ENCODE measurements around the gene SIPA1.

Gene SIPA1

GRCh38 chr11:65618763-65619162, 19.1 kb upstream of the SIPA1 start:
- H3K36me3 ChIP-seq (ENCODE audit: control insufficient read depth in 1 of 2, insufficient read depth in 2 of 2, low read length in 2 of 2): peaks cover 13 to 60% of the 10 kb centered on the region in 2 donors
- H3K27ac ChIP-seq (ENCODE audit: low read length): no peak overlapping the region
- peaks cover 6 to 18% of the 10 kb centered on the region in 2 donors for H3K4me1 ChIP-seq (ENCODE audit: control insufficient read depth in 1 of 2, insufficient read depth in 2 of 2, low read length in 2 of 2)
- H3K4me3 ChIP-seq (ENCODE audit: low read depth in 1 of 2, low read length in 2 of 2): no peak overlapping the region
- H3K9me3 ChIP-seq (ENCODE audit: control insufficient read depth in 1 of 2, low read length in 2 of 2): no peaks in the 10 kb centered on the region
- H3K27me3 ChIP-seq (ENCODE audit: low read depth, low read length): no peaks in the 10 kb centered on the region

GRCh38 chr11:65619281-65619928, 18.5 kb upstream of the SIPA1 start:
- no peak overlapping the region for H3K27ac ChIP-seq (ENCODE audit: low read length)
- H3K36me3 ChIP-seq (ENCODE audit: control insufficient read depth in 1 of 2, insufficient read depth in 2 of 2, low read length in 2 of 2): peaks cover 14 to 67% of the 10 kb centered on the region in 2 donors

DNA sequence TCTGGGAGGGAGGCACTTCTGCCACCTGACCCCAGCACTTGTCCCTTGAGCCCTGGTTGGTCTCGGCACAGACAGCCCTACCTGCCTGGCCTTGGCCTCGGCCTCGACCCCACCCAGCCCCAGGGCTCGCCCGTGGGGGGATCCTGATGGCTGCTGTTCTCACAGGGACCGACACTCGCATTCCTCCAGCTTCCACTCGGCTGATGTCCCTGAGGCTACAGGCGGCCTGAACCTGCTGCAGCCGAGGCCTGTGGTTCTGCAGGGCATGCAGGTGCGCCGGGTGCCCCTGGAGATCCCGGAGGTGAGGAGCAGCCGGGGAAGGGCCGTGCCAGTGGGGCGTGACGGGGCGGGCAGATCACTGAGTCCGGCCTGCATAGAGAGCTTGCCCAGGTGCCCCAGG, 17.2 kb upstream of the SIPA1 start:
- Histone ChIP-seq H3K27ac (ENCODE audit: low read length) (no peak overlapping the region), H3K4me3 (ENCODE audit: low read depth in 1 of 2, low read length in 2 of 2) (no peak overlapping the region), H3K4me1 (ENCODE audit: control insufficient read depth in 1 of 2, insufficient read depth in 2 of 2, low read length in 2 of 2) (peaks cover 6 to 18% of the 10 kb centered on the region in 2 donors), H3K36me3 (ENCODE audit: control insufficient read depth in 1 of 2, insufficient read depth in 2 of 2, low read length in 2 of 2) (peaks cover 15 to 77% of the 10 kb centered on the region in 2 donors), H3K9me3 (ENCODE audit: control insufficient read depth in 1 of 2, low read length in 2 of 2) (no peaks in the 10 kb centered on the region), H3K27me3 (ENCODE audit: low read depth, low read length) (no peaks in the 10 kb centered on the region)

More at GRCh38 chr11:65619281-65619928, 18.5 kb upstream of the SIPA1 start:
- no peak overlapping the region for H3K4me3 ChIP-seq (ENCODE audit: low read depth in 1 of 2, low read length in 2 of 2)
- H3K4me1 ChIP-seq (ENCODE audit: control insufficient read depth in 1 of 2, insufficient read depth in 2 of 2, low read length in 2 of 2): peaks cover 6 to 18% of the 10 kb centered on the region in 2 donors
- H3K27me3 ChIP-seq (ENCODE audit: low read depth, low read length): no peaks in the 10 kb centered on the region
- no peaks in the 10 kb centered on the region for H3K9me3 ChIP-seq (ENCODE audit: control insufficient read depth in 1 of 2, low read length in 2 of 2)

DNA sequence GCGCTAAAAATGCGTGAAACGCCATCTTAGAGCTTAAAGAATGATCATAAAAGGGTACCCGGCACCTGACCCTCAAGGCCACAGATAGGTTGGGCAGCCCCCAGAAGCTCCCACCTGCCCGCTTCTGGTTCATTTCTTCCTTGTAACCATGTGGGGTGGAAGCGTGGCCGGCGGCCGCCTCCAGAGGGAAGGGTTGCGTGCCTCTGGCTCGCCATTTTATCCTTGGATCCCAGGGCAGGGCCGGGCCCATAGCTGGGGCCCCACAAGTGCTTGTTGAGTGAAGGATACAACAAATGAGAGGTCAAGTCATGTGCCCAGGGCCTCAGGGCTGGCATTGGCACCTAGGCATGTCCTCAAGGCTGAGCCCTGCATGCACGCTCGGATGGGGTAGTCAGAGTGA, 16.4 kb upstream of the SIPA1 start:
- Histone ChIP-seq H3K9me3 (ENCODE audit: control insufficient read depth in 1 of 2, low read length in 2 of 2) (no peaks in the 10 kb centered on the region), H3K27me3 (ENCODE audit: low read depth, low read length) (no peaks in the 10 kb centered on the region), H3K4me3 (ENCODE audit: low read depth in 1 of 2, low read length in 2 of 2) (no peak overlapping the region), H3K27ac (ENCODE audit: low read length) (no peak overlapping the region), H3K4me1 (ENCODE audit: control insufficient read depth in 1 of 2, insufficient read depth in 2 of 2, low read length in 2 of 2) (peaks cover 6 to 19% of the 10 kb centered on the region in 2 donors), H3K36me3 (ENCODE audit: control insufficient read depth in 1 of 2, insufficient read depth in 2 of 2, low read length in 2 of 2) (peaks cover 23 to 84% of the 10 kb centered on the region in 2 donors)

DNA sequence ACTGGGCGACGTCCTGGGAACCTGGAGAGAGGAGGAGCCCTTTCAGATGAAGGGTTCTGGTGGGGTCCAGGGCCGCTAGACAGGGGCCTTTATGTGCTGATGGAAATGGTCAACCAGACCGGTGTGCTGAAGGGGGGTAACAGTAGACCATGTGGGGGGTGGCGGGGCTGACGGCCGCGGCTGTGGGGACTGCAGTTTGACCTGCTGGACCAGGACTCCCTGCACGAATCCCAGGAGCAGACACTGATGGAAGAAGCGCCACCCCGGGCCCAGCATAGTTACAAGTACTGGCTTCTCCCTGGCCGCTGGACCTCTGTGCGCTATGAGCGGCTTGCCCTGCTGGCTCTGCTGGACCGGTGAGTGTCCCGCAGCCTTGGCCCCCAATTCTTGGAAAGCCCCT, 15.9 kb upstream of the SIPA1 start:
- Histone ChIP-seq H3K27me3 (ENCODE audit: low read depth, low read length) (no peaks in the 10 kb centered on the region), H3K4me3 (ENCODE audit: low read depth in 1 of 2, low read length in 2 of 2) (no peak overlapping the region), H3K9me3 (ENCODE audit: control insufficient read depth in 1 of 2, low read length in 2 of 2) (no peaks in the 10 kb centered on the region), H3K36me3 (ENCODE audit: control insufficient read depth in 1 of 2, insufficient read depth in 2 of 2, low read length in 2 of 2) (peaks cover 29 to 89% of the 10 kb centered on the region in 2 donors), H3K27ac (ENCODE audit: low read length) (no peak overlapping the region), H3K4me1 (ENCODE audit: control insufficient read depth in 1 of 2, insufficient read depth in 2 of 2, low read length in 2 of 2) (peaks cover 3 to 13% of the 10 kb centered on the region in 2 donors)

GRCh38 chr11:65623177-65623576, 14.7 kb upstream of the SIPA1 start:
- H3K4me3 ChIP-seq (ENCODE audit: low read depth in 1 of 2, low read length in 2 of 2): no peak overlapping the region
- no peaks in the 10 kb centered on the region for H3K27me3 ChIP-seq (ENCODE audit: low read depth, low read length)
- H3K27ac ChIP-seq (ENCODE audit: low read length): no peak overlapping the region
- H3K4me1 ChIP-seq (ENCODE audit: control insufficient read depth in 1 of 2, insufficient read depth in 2 of 2, low read length in 2 of 2): peaks cover 0 to 9% of the 10 kb centered on the region in 2 donors
- peaks cover 35 to 90% of the 10 kb centered on the region in 2 donors for H3K36me3 ChIP-seq (ENCODE audit: control insufficient read depth in 1 of 2, insufficient read depth in 2 of 2, low read length in 2 of 2)
- no peaks in the 10 kb centered on the region for H3K9me3 ChIP-seq (ENCODE audit: control insufficient read depth in 1 of 2, low read length in 2 of 2)

DNA sequence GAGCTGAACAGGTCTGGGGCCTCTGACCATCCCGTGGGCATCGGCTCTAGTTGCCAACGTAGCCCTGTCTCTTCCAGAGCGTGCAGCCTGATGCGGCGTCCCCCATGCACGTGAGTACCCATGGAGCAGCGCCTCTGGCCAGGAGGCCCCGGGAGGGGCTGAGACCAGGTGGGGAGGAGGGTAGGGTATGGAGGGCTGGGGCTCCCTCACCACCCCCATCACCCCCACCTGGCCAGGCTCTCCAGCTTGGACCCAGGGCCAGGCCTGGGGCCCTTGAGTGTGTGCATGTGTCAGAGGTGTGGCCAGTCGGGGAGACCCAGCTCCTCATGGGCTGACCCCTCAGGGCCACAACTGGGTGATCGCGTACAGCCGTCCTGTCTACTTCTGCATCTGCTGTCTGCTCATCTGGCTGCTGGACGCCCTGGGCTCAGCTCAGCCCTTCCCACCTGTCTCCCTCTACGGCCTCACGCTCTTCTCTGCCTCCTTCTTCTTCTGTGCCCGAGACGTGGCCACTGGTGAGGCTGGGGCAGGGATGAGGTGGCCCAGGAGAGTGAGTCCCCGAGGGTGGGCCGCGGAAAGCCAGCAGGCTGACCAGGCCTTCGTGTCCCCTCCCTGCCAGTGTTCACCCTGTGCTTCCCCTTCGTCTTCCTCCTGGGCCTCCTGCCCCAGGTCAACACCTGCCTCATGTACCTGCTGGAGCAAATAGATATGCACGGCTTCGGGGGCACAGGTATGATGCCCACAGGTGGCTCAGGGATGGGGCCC, 13.9 kb upstream of the SIPA1 start:
- peaks cover 0 to 3% of the 10 kb centered on the region in 2 donors for H3K4me1 ChIP-seq (ENCODE audit: control insufficient read depth in 1 of 2, insufficient read depth in 2 of 2, low read length in 2 of 2)
- no peak overlapping the region for H3K27ac ChIP-seq (ENCODE audit: low read length)
- peaks cover 39 to 90% of the 10 kb centered on the region in 2 donors for H3K36me3 ChIP-seq (ENCODE audit: control insufficient read depth in 1 of 2, insufficient read depth in 2 of 2, low read length in 2 of 2)
- H3K9me3 ChIP-seq (ENCODE audit: control insufficient read depth in 1 of 2, low read length in 2 of 2): no peaks in the 10 kb centered on the region
- H3K27me3 ChIP-seq (ENCODE audit: low read depth, low read length): no peaks in the 10 kb centered on the region
- no peak overlapping the region for H3K4me3 ChIP-seq (ENCODE audit: low read depth in 1 of 2, low read length in 2 of 2)

- H3K9me3 ChIP-seq (ENCODE audit: control insufficient read depth in 1 of 2, low read length in 2 of 2): no peaks in the 10 kb centered on the region
- H3K36me3 ChIP-seq (ENCODE audit: control insufficient read depth in 1 of 2, insufficient read depth in 2 of 2, low read length in 2 of 2): peaks cover 48 to 90% of the 10 kb centered on the region in 2 donors
- no peak overlapping the region for H3K27ac ChIP-seq (ENCODE audit: low read length)
- no peaks in the 10 kb centered on the region for H3K27me3 ChIP-seq (ENCODE audit: low read depth, low read length)
- H3K4me1 ChIP-seq (ENCODE audit: control insufficient read depth in 1 of 2, insufficient read depth in 2 of 2, low read length in 2 of 2): peaks cover 0 to 3% of the 10 kb centered on the region in 2 donors
- no peak overlapping the region for H3K4me3 ChIP-seq (ENCODE audit: low read depth in 1 of 2, low read length in 2 of 2)
These were observed 12.8 kb upstream of the SIPA1 start for GRCh38 chr11:65624931-65625627.

- H3K4me1 ChIP-seq (ENCODE audit: control insufficient read depth in 1 of 2, insufficient read depth in 2 of 2, low read length in 2 of 2): peaks cover 0 to 3% of the 10 kb centered on the region in 2 donors
- no peak overlapping the region for H3K4me3 ChIP-seq (ENCODE audit: low read depth in 1 of 2, low read length in 2 of 2)
- H3K27ac ChIP-seq (ENCODE audit: low read length): no peak overlapping the region
- no peaks in the 10 kb centered on the region for H3K27me3 ChIP-seq (ENCODE audit: low read depth, low read length)
- peaks cover 55 to 90% of the 10 kb centered on the region in 2 donors for H3K36me3 ChIP-seq (ENCODE audit: control insufficient read depth in 1 of 2, insufficient read depth in 2 of 2, low read length in 2 of 2)
- H3K9me3 ChIP-seq (ENCODE audit: control insufficient read depth in 1 of 2, low read length in 2 of 2): no peaks in the 10 kb centered on the region
These were observed 12.1 kb upstream of the SIPA1 start for GRCh38 chr11:65625628-65626342.

- Histone ChIP-seq H3K9me3 (ENCODE audit: control insufficient read depth in 1 of 2, low read length in 2 of 2) (no peaks in the 10 kb centered on the region), H3K4me1 (ENCODE audit: control insufficient read depth in 1 of 2, insufficient read depth in 2 of 2, low read length in 2 of 2) (peaks cover 0 to 3% of the 10 kb centered on the region in 2 donors), H3K4me3 (ENCODE audit: low read depth in 1 of 2, low read length in 2 of 2) (no peak overlapping the region), H3K27me3 (ENCODE audit: low read depth, low read length) (no peaks in the 10 kb centered on the region), H3K36me3 (ENCODE audit: control insufficient read depth in 1 of 2, insufficient read depth in 2 of 2, low read length in 2 of 2) (peaks cover 64 to 91% of the 10 kb centered on the region in 2 donors), H3K27ac (ENCODE audit: low read length) (no peak overlapping the region)
These were observed 10.7 kb upstream of the SIPA1 start for GRCh38 chr11:65627202-65627601.

DNA sequence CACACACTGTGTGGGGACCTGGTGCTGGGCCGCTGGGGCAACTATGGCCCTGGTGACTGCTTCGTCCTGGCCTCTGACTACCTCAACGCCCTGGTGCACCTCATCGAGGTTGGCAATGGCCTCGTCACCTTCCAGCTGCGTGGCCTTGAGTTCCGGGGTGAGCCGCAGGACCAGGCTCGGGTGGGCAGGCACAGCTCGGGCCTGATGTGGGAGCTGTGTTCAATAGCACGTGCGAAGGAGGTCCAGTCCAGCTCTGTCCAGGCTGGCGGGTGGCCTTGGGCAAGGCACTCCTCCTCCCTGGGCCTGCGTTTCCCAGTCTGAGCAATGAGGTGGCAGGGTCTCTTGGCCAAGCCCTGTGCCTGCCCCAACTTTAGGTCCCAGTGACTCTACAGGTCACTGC, 8.3 kb upstream of the SIPA1 start:
- Histone ChIP-seq H3K4me1 (ENCODE audit: control insufficient read depth in 1 of 2, insufficient read depth in 2 of 2, low read length in 2 of 2) (peaks cover 0 to 3% of the 10 kb centered on the region in 2 donors), H3K36me3 (ENCODE audit: control insufficient read depth in 1 of 2, insufficient read depth in 2 of 2, low read length in 2 of 2) (peaks cover 64 to 93% of the 10 kb centered on the region in 2 donors)

More for the DNA sequence above, 8.3 kb upstream of the SIPA1 start:
- Histone ChIP-seq H3K4me3 (ENCODE audit: low read depth in 1 of 2, low read length in 2 of 2) (no peak overlapping the region), H3K27me3 (ENCODE audit: low read depth, low read length) (no peaks in the 10 kb centered on the region), H3K9me3 (ENCODE audit: control insufficient read depth in 1 of 2, low read length in 2 of 2) (no peaks in the 10 kb centered on the region), H3K27ac (ENCODE audit: low read length) (no peak overlapping the region)
